Upper lobe of right lung (tissue), 1 donor: ENCODE data around the gene SUSD6. TPM values are rescaled to one million over a fixed set of nuclear protein-coding genes. Genes with fewer than 3 reads are reported as not detected.

ENCODE experiments used
- ATAC-seq: fragments of 200-7000 bp; cut with Tn5 transposase; one replicate; pipeline ENCODE4 v1.9.1; 2020; ENCODE audit warnings: mild to moderate bottlenecking, moderate library complexity
- DNase-seq: peaks from one replicate; pipeline ENCODE4 v3.0.0-alpha.2; 2020
- H3K27ac ChIP-seq: fragments of 200-600 bp; one replicate; pipeline ENCODE4 v1.8.0; 2022
- H3K27me3 ChIP-seq: fragments of 200-600 bp; one replicate; pipeline ENCODE4 v1.8.0; 2022; ENCODE audit warnings: mild to moderate bottlenecking
- H3K36me3 ChIP-seq: fragments of 200-600 bp; one replicate; pipeline ENCODE4 v1.8.0; 2022
- H3K4me1 ChIP-seq: fragments of 200-600 bp; one replicate; pipeline ENCODE4 v1.8.0; 2022
- H3K4me3 ChIP-seq: fragments of 200-600 bp; one replicate; pipeline ENCODE4 v1.8.0; 2022; ENCODE audit warnings: mild to moderate bottlenecking
- H3K9me3 ChIP-seq: fragments of 200-600 bp; one replicate; pipeline ENCODE4 v1.8.0; 2022
- intact Hi-C: fragments of 100-400 bp; cut with DNase I; formaldehyde crosslinking; loops from one replicate; pipeline ENCODE4 v1.11.0; 2022
- total RNA-seq: library from RNA; stranded (reverse); fragmentation: NEBNext Ultra II Directional; extraction: Animal tissue kit (Norgen Biotek cat#: 25700); gene quantifications from one replicate; pipeline ENCODE4 v1.2.1, GENCODE V29; 2021
- TF ChIP-seq, protein P1 (sequence below): fragments of 200-600 bp; IDR thresholded peaks from one replicate; pipeline ENCODE4 v1.8.0; 2022; ENCODE audit warnings: antibody characterized with exemption
- donor health status: DM: no; HTN: yes; CAD: no; lungs with severe emphysema.

SUSD6 gene
- total RNA-seq, 1 donor from 2014 or later: 87.5 TPM

- H3K4me3 ChIP-seq: no peak overlapping the region
- intact Hi-C loops: no loop called here
- ATAC-seq (peak; percentile 55), DNase-seq (no peak)
- no peaks in the 10 kb centered on the region for H3K27me3 ChIP-seq
- TF ChIP-seq, protein P1, sequence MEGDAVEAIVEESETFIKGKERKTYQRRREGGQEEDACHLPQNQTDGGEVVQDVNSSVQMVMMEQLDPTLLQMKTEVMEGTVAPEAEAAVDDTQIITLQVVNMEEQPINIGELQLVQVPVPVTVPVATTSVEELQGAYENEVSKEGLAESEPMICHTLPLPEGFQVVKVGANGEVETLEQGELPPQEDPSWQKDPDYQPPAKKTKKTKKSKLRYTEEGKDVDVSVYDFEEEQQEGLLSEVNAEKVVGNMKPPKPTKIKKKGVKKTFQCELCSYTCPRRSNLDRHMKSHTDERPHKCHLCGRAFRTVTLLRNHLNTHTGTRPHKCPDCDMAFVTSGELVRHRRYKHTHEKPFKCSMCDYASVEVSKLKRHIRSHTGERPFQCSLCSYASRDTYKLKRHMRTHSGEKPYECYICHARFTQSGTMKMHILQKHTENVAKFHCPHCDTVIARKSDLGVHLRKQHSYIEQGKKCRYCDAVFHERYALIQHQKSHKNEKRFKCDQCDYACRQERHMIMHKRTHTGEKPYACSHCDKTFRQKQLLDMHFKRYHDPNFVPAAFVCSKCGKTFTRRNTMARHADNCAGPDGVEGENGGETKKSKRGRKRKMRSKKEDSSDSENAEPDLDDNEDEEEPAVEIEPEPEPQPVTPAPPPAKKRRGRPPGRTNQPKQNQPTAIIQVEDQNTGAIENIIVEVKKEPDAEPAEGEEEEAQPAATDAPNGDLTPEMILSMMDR: no peak
- H3K36me3 ChIP-seq: no peaks in the 10 kb centered on the region
- H3K27ac ChIP-seq: no peak overlapping the region
- no peaks in the 10 kb centered on the region for H3K4me1 ChIP-seq
- H3K9me3 ChIP-seq: no peaks in the 10 kb centered on the region
These were observed 143.9 kb downstream of the SUSD6 start for GRCh38 chr14:69755296-69755695.

DNA sequence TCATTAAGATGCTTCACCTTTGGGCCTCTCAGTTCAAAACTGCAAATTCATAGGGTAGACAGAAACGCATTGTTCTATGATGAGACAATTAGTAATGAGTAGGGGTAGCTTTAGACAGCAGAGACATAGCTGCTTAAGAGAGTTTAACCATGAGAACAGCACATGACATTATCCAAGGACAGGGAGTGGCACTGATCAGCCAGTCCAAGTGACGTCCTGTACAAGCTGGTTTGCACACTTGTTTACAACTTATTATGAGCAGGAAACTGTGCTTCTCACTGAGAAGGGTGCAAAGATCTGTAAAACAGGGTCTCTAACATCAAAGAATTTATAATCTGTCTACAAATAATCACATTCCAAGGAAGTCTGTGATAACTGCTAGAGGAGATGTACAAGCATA, 144.4 kb downstream of the SUSD6 start:
- Histone ChIP-seq H3K36me3 (no peaks in the 10 kb centered on the region), H3K9me3 (no peaks in the 10 kb centered on the region), H3K27ac (no peak overlapping the region), H3K4me1 (no peaks in the 10 kb centered on the region), H3K4me3 (no peak overlapping the region), H3K27me3 (no peaks in the 10 kb centered on the region)
- no peak for DNase-seq
- intact Hi-C loops: no loop called here
- peak; percentile 30 for ATAC-seq
- TF ChIP-seq, protein P1: no peak

GRCh38 chr14:69756298-69756697, 144.9 kb downstream of the SUSD6 start:
- TF ChIP-seq, protein P1: no peak
- DNase-seq: no peak
- intact Hi-C loops: no loop called here
- ATAC-seq: no peak
- Histone ChIP-seq H3K36me3 (no peaks in the 10 kb centered on the region), H3K9me3 (no peaks in the 10 kb centered on the region), H3K4me3 (no peak overlapping the region), H3K27me3 (no peaks in the 10 kb centered on the region), H3K4me1 (no peaks in the 10 kb centered on the region), H3K27ac (no peak overlapping the region)

- Histone ChIP-seq H3K36me3 (no peaks in the 10 kb centered on the region), H3K9me3 (no peaks in the 10 kb centered on the region), H3K4me3 (no peak overlapping the region), H3K27ac (no peak overlapping the region), H3K4me1 (no peaks in the 10 kb centered on the region), H3K27me3 (no peaks in the 10 kb centered on the region)
- intact Hi-C loops: no loop called here
- TF ChIP-seq, protein P1: no peak
- DNase-seq (no peak), ATAC-seq (no peak)
These were observed 149.4 kb downstream of the SUSD6 start for GRCh38 chr14:69760810-69761209.

- Histone ChIP-seq H3K9me3 (no peaks in the 10 kb centered on the region), H3K4me1 (peaks cover 15% of the 10 kb centered on the region), H3K27ac (no peak overlapping the region), H3K36me3 (peaks cover 12% of the 10 kb centered on the region), H3K4me3 (no peak overlapping the region), H3K27me3 (no peaks in the 10 kb centered on the region)
- DNase-seq: no peak
- ATAC-seq: no peak
- intact Hi-C loops: no loop called here
- TF ChIP-seq, protein P1: no peak
These were observed 152.5 kb downstream of the SUSD6 start for GRCh38 chr14:69763761-69764510.

Other genes starting within 250 kb of the SUSD6 start
- 114 TPM for gene ERH, start 213.3 kb upstream of the SUSD6 start, total RNA-seq
- gene SLC39A9, start 212.9 kb upstream of the SUSD6 start, total RNA-seq: 55.6 TPM
- 0.41 TPM for gene PLEKHD1, start 126.9 kb upstream of the SUSD6 start, total RNA-seq
- not detected for gene CCDC177, start 36.7 kb upstream of the SUSD6 start, total RNA-seq
- 287 TPM for gene SRSF5, start 155.5 kb downstream of the SUSD6 start, total RNA-seq
- gene SLC10A1, start 185.6 kb downstream of the SUSD6 start, total RNA-seq: not detected